WERI-Rb-1 (cell line): ENCODE data around the gene HTR3A.
"Not testable (repeated sequence)": the region's sequence is repeated elsewhere in the genome, so short reads cannot be mapped to it uniquely, and the experiment has no call there.

ENCODE experiments used
- DNase-seq: peaks from one replicate; pipeline ENCODE4 v3.0.0-alpha.2; 2020
- H3K27ac ChIP-seq: fragments of 250-450 bp; sonication (Bioruptor Pico); 2 replicates; pipeline ENCODE4 v1.5.1; 2020; ENCODE audit warnings: mild to moderate bottlenecking, moderate library complexity
- H3K27me3 ChIP-seq: fragments of 250-450 bp; sonication (Bioruptor Pico); 2 replicates; pipeline ENCODE4 v1.5.1; 2021; ENCODE audit warnings: mild to moderate bottlenecking, low read depth, moderate library complexity; ENCODE audit not compliant: insufficient read depth, severe bottlenecking
- H3K36me3 ChIP-seq: fragments of 250-450 bp; sonication (Bioruptor Pico); 2 replicates; pipeline ENCODE4 v1.5.1; 2020; ENCODE audit warnings: mild to moderate bottlenecking, moderate library complexity
- H3K4me3 ChIP-seq: 2 replicates; pipeline ENCODE4 v1.5.1; 2011; ENCODE audit warnings: low read depth, mild to moderate bottlenecking, control low read depth, low read length
- H3K9me3 ChIP-seq: fragments of 250-450 bp; sonication (Bioruptor Pico); 2 replicates; pipeline ENCODE4 v1.5.1; 2021; ENCODE audit warnings: mild to moderate bottlenecking, moderate library complexity; ENCODE audit not compliant: severe bottlenecking
- CTCF ChIP-seq: IDR thresholded peaks from 2 replicates; pipeline ENCODE4 v1.5.1; 2011; ENCODE audit warnings: low read depth, mild to moderate bottlenecking, control low read depth, inconsistent platforms, low read length

The HTR3A gene

DNA sequence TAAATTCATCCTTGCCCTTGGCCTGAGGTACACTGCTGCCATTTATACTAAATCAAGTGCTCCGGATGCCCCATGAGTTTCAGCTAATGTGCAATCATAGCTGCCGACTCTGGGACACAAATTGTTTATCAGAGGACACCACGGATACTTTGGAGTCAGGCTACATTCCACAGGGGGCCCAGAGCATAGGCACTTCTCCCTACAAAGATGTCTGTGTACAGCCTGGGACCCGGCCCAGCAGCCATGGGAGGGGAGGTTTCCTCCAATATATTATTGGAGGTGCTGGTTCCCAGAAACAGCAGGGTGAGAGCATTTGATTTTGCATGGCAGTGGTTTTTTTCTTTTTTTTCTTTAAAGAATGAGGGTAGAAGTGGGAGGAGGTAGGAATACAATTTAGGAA lies 39.0 kb upstream of the HTR3A start:
- no peak for DNase-seq

GRCh38 chr11:113937918-113938317 lies 37.0 kb upstream of the HTR3A start:
- H3K9me3 ChIP-seq = no peaks in the 10 kb centered on the region
- no peak overlapping the region for H3K27ac ChIP-seq
- no peak for DNase-seq
- H3K36me3 ChIP-seq = no peaks in the 10 kb centered on the region
- no peak for TF ChIP-seq CTCF
- no peak overlapping the region for H3K4me3 ChIP-seq
- no peaks in the 10 kb centered on the region for H3K27me3 ChIP-seq

More for the DNA sequence above, 39.0 kb upstream of the HTR3A start:
- no peak overlapping the region for H3K27ac ChIP-seq
- no peaks in the 10 kb centered on the region for H3K9me3 ChIP-seq
- no peaks in the 10 kb centered on the region for H3K27me3 ChIP-seq
- H3K4me3 ChIP-seq = no peak overlapping the region
- no peak for TF ChIP-seq CTCF
- no peaks in the 10 kb centered on the region for H3K36me3 ChIP-seq

GRCh38 chr11:113942256-113942655 lies 32.7 kb upstream of the HTR3A start:
- Histone ChIP-seq H3K4me3 (no peak overlapping the region), H3K27ac (no peak overlapping the region), H3K9me3 (no peaks in the 10 kb centered on the region), H3K36me3 (no peaks in the 10 kb centered on the region), H3K27me3 (no peaks in the 10 kb centered on the region)
- DNase-seq = no peak
- TF ChIP-seq CTCF = no peak

GRCh38 chr11:113946162-113946561 lies 28.7 kb upstream of the HTR3A start:
- not testable (repeated sequence) for DNase-seq, H3K36me3 ChIP-seq, H3K27me3 ChIP-seq, H3K9me3 ChIP-seq, H3K4me3 ChIP-seq, H3K27ac ChIP-seq

- DNase-seq = no peak
- no peak for TF ChIP-seq CTCF
- no peaks in the 10 kb centered on the region for H3K36me3 ChIP-seq
- no peaks in the 10 kb centered on the region for H3K27me3 ChIP-seq
- no peaks in the 10 kb centered on the region for H3K9me3 ChIP-seq
- H3K27ac ChIP-seq = no peak overlapping the region
- H3K4me3 ChIP-seq = no peak overlapping the region
Measured at GRCh38 chr11:113947994-113948393, 26.9 kb upstream of the HTR3A start.

DNA sequence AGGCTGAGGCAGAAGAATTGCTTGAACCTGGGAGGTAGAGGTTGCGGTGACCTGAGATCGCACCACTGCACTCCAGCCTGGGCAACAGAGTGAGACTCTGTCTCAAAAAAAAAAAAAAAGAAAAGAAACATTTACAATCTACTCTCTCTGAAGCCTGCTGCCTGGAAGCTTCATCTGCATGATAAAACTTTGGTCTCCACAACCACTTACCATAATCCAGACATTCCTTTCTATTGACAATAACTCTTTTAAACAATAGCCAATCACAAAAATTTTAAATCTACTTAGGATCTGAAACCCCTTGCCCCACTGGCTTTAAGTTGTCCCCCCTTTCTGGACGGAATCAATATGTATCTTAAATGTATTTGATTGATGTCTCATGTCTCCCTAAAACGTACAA lies 25.0 kb upstream of the HTR3A start:
- no peak overlapping the region for H3K27ac ChIP-seq
- no peak overlapping the region for H3K4me3 ChIP-seq
- no peaks in the 10 kb centered on the region for H3K36me3 ChIP-seq
- no peak for DNase-seq
- no peaks in the 10 kb centered on the region for H3K9me3 ChIP-seq
- H3K27me3 ChIP-seq = no peaks in the 10 kb centered on the region
- TF ChIP-seq CTCF = no peak

GRCh38 chr11:113951537-113951936 lies 23.4 kb upstream of the HTR3A start:
- H3K9me3 ChIP-seq = no peaks in the 10 kb centered on the region
- no peak for DNase-seq
- no peak for TF ChIP-seq CTCF

More at GRCh38 chr11:113951537-113951936, 23.4 kb upstream of the HTR3A start:
- Histone ChIP-seq H3K27ac (no peak overlapping the region), H3K27me3 (no peaks in the 10 kb centered on the region), H3K4me3 (no peak overlapping the region), H3K36me3 (no peaks in the 10 kb centered on the region)
